ENCODE results near the gene C1orf56.
"Not testable (repeated sequence)": the region's sequence is repeated elsewhere in the genome, so short reads cannot be mapped to it uniquely, and the experiment has no call there.

The C1orf56 gene

GRCh38 chr1:151065089-151065645 lies 17.6 kb downstream of the C1orf56 start:
- DNase-seq: no peak

GRCh38 chr1:151067185-151067584 lies 19.6 kb downstream of the C1orf56 start:
- no peak for DNase-seq

GRCh38 chr1:151069103-151069486 lies 21.5 kb downstream of the C1orf56 start:
- no peak for DNase-seq

- peak; percentile 90 for DNase-seq
These were observed 23.1 kb downstream of the C1orf56 start, which contains the start of gene GABPB2 for GRCh38 chr1:151070474-151071276. Gene GABPB2, plus strand, starts transcription at chr1:151070761. Its CDS starts 17,429 bp downstream, at chr1:151088190.

GRCh38 chr1:151072224-151072623 lies 24.7 kb downstream of the C1orf56 start:
- DNase-seq: no peak

GRCh38 chr1:151085953-151086559 lies 38.5 kb downstream of the C1orf56 start:
- DNase-seq: no peak

- not testable (repeated sequence) for DNase-seq
These were observed 49.9 kb downstream of the C1orf56 start for GRCh38 chr1:151097426-151097825.

- no peak for DNase-seq
These were observed 50.6 kb downstream of the C1orf56 start for GRCh38 chr1:151098126-151098525.
